SKM-1 treated with dmso at 0.1 percent for 144 hours (cell line): ENCODE data around the gene ANKRD33B.
A peak's percentile ranks its signal among the peaks of the same experiment; 100 is the strongest.

Experiments used
- DNase-seq: peaks from one replicate; lab custom pipeline; 2025; ENCODE audit not compliant: unreplicated experiment; lab: John Stamatoyannopoulos, UW

ANKRD33B gene

GRCh38 chr5:10671041-10672008, 107.5 kb downstream of the ANKRD33B start:
- peak; percentile 63 for DNase-seq

- no peak for DNase-seq
These were observed 108.5 kb downstream of the ANKRD33B start for GRCh38 chr5:10672146-10673016.

GRCh38 chr5:10673017-10673389, 109.1 kb downstream of the ANKRD33B start:
- DNase-seq: no peak

- no peak for DNase-seq
These were observed 109.5 kb downstream of the ANKRD33B start for GRCh38 chr5:10673407-10673806.

GRCh38 chr5:10674096-10674495, 110.2 kb downstream of the ANKRD33B start:
- DNase-seq: no peak

GRCh38 chr5:10674582-10674981, 110.7 kb downstream of the ANKRD33B start:
- DNase-seq: no peak

- no peak for DNase-seq
These were observed 111.4 kb downstream of the ANKRD33B start for GRCh38 chr5:10675177-10675700.

- no peak for DNase-seq
These were observed 112.4 kb downstream of the ANKRD33B start for GRCh38 chr5:10676224-10676623.

GRCh38 chr5:10676946-10677345, 113.1 kb downstream of the ANKRD33B start:
- no peak for DNase-seq

- DNase-seq: no peak
These were observed 113.7 kb downstream of the ANKRD33B start for GRCh38 chr5:10677533-10677932.

GRCh38 chr5:10678244-10678643, 114.4 kb downstream of the ANKRD33B start:
- DNase-seq: no peak

- DNase-seq: no peak
These were observed 115.6 kb downstream of the ANKRD33B start for GRCh38 chr5:10679336-10679988.

- DNase-seq: no peak
These were observed 117.1 kb downstream of the ANKRD33B start for GRCh38 chr5:10680876-10681481.

GRCh38 chr5:10681731-10682679, 118.1 kb downstream of the ANKRD33B start:
- no peak for DNase-seq

- DNase-seq: no peak
These were observed 119.1 kb downstream of the ANKRD33B start for GRCh38 chr5:10682801-10683525.

GRCh38 chr5:10684303-10685086, 120.6 kb downstream of the ANKRD33B start:
- no peak for DNase-seq

- no peak for DNase-seq
These were observed 121.2 kb downstream of the ANKRD33B start for GRCh38 chr5:10685115-10685521.

GRCh38 chr5:10686890-10687289, 123.0 kb downstream of the ANKRD33B start:
- DNase-seq: no peak
